GM21515 (cell line): Measurements from ENCODE around the gene LAMA3.

Source experiments
- ATAC-seq: cut with Tn5 transposase; IDR thresholded peaks from one replicate; pipeline ENCODE4 v1.9.1; 2021; ENCODE audit not compliant: unreplicated experiment

The LAMA3 gene

GRCh38 chr18:23849141-23849540 lies 159.9 kb downstream of the LAMA3 start:
- no peak for ATAC-seq

GRCh38 chr18:23850215-23850614 lies 161.0 kb downstream of the LAMA3 start:
- ATAC-seq, result no peak

GRCh38 chr18:23851470-23852002 lies 162.3 kb downstream of the LAMA3 start:
- ATAC-seq, result no peak

GRCh38 chr18:23852236-23853045 lies 163.2 kb downstream of the LAMA3 start:
- ATAC-seq, result no peak

GRCh38 chr18:23853448-23854195 lies 164.4 kb downstream of the LAMA3 start:
- no peak for ATAC-seq

- ATAC-seq, result no peak
These were observed 166.5 kb downstream of the LAMA3 start for GRCh38 chr18:23855721-23856120.

- no peak for ATAC-seq
These were observed 167.4 kb downstream of the LAMA3 start for GRCh38 chr18:23856466-23857163.

- ATAC-seq, result no peak
These were observed 167.9 kb downstream of the LAMA3 start for GRCh38 chr18:23857164-23857552.

- ATAC-seq, result no peak
These were observed 168.5 kb downstream of the LAMA3 start for GRCh38 chr18:23857756-23858155.

GRCh38 chr18:23859466-23860336 lies 170.4 kb downstream of the LAMA3 start:
- no peak for ATAC-seq

GRCh38 chr18:23861326-23861725 lies 172.1 kb downstream of the LAMA3 start:
- no peak for ATAC-seq

GRCh38 chr18:23861805-23862470 lies 172.7 kb downstream of the LAMA3 start:
- no peak for ATAC-seq

- ATAC-seq, result no peak
These were observed 175.4 kb downstream of the LAMA3 start for GRCh38 chr18:23864624-23865023.

GRCh38 chr18:23867006-23867405 lies 177.8 kb downstream of the LAMA3 start:
- no peak for ATAC-seq

- ATAC-seq, result no peak
These were observed 179.0 kb downstream of the LAMA3 start for GRCh38 chr18:23868136-23868785.

- peak; percentile 16 for ATAC-seq
These were observed 181.6 kb downstream of the LAMA3 start for GRCh38 chr18:23870676-23871380.

GRCh38 chr18:23871410-23871809 lies 182.2 kb downstream of the LAMA3 start:
- ATAC-seq, result peak; percentile 58

- no peak for ATAC-seq
These were observed 183.7 kb downstream of the LAMA3 start for GRCh38 chr18:23872701-23873550.
